Measurements from ENCODE around the gene SLMAP.

The SLMAP gene

DNA sequence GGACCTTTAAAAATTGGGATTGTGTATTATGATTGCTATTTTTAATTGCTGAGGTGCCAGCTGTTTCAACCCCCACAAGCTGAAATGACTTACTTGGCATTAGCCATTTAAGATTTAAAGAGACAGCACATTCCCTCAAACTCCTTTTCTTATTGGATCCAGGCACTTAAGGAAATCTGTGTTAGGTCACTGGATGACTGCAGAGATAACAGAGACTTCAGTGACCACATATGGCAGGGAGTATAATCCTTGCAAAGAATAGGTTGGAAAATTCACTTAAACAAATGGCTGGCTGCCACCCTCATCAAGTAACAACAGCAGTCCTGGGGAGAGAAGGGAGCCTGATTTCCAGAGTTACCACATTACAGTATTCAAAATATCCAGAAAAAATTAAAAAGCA is 66.6 kb downstream of the SLMAP start:
- H3K4me3 ChIP-seq: no peak overlapping the region
- H3K4me1 ChIP-seq: peaks cover 8 to 37% (median 23%) of the 10 kb centered on the region in 10 experiments; a peak in 19 of 20 replicates
- no peak overlapping the region for H3K9ac ChIP-seq
- peaks cover 33 to 91% (median 77%) of the 10 kb centered on the region in 11 experiments; a peak in 21 of 22 replicates for H4K20me1 ChIP-seq
- H3K27me3 ChIP-seq: no peaks in the 10 kb centered on the region
- no peak overlapping the region for H3K27ac ChIP-seq
- no peaks in the 10 kb centered on the region for H3K9me3 ChIP-seq (replicated peaks in 1 of 11)
- H3K36me3 ChIP-seq: peaks cover 0 to 10% (median 0%) of the 10 kb centered on the region in 11 experiments; a peak in 5 of 22 replicates
- no peak for TF ChIP-seq Cebpa-rat (IDR thresholded peaks at IDR 0.05)
- no peak overlapping the region for H3K4me2 ChIP-seq

DNA sequence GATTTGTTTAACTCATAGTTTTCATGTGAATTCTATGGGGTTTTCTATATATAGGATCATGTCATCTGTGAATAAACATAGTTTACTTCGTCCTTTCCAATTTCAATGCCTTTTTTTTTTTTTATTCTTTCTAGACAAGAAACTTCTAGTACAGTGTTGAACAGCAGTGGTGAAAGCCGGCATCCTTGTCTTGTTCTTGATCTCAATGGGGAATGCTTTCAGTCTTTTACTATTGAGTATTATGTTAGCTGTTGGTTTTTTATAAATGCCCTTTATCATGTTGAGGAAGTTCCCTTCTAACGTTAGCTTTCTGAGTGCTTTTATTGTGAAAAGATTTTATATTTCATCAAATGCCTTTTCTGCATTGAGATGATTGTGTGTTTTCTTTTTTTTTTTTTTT is 69.0 kb downstream of the SLMAP start:
- Histone ChIP-seq H3K9me3 (replicated peaks in 1 of 11) (no peaks in the 10 kb centered on the region), H3K4me2 (no peak overlapping the region), H3K36me3 (peaks cover 0 to 17% (median 4%) of the 10 kb centered on the region in 11 experiments; a peak in 7 of 22 replicates), H3K9ac (no peak overlapping the region), H3K27ac (no peak overlapping the region), H3K4me3 (no peak overlapping the region), H4K20me1 (peaks cover 45 to 92% (median 68%) of the 10 kb centered on the region in 11 experiments; a peak in 21 of 22 replicates), H3K4me1 (peaks cover 8 to 37% (median 23%) of the 10 kb centered on the region in 10 experiments; a peak in 19 of 20 replicates), H3K27me3 (no peaks in the 10 kb centered on the region)
- TF ChIP-seq Cebpa-rat (IDR thresholded peaks at IDR 0.05): no peak

- Histone ChIP-seq H3K27me3 (no peaks in the 10 kb centered on the region), H4K20me1 (peaks cover 38 to 87% (median 61%) of the 10 kb centered on the region in 11 experiments; a peak in 20 of 22 replicates), H3K27ac (no peak overlapping the region), H3K36me3 (peaks cover 1 to 25% (median 11%) of the 10 kb centered on the region in 11 experiments; a peak in 15 of 22 replicates), H3K4me3 (no peak overlapping the region), H3K4me2 (peak overlapping the region in 10 of 11 experiments; percentile 5 to 70 (median 51); a peak in 17 of 22 replicates), H3K4me1 (peaks cover 8 to 26% (median 15%) of the 10 kb centered on the region in 10 experiments; a peak in 19 of 20 replicates), H3K9ac (peak overlapping the region in 4 of 11 experiments; percentile 15 to 40 (median 30); a peak in 2 of 22 replicates), H3K9me3 (replicated peaks in 1 of 11) (no peaks in the 10 kb centered on the region)
- no peak for TF ChIP-seq Cebpa-rat (IDR thresholded peaks at IDR 0.05)
Observed at GRCh38 chr3:57826245-57826951, 70.3 kb downstream of the SLMAP start.

- Histone ChIP-seq H3K4me3 (no peak overlapping the region), H3K9me3 (replicated peaks in 1 of 11) (no peaks in the 10 kb centered on the region), H3K4me1 (peaks cover 7 to 20% (median 13%) of the 10 kb centered on the region in 10 experiments; a peak in 19 of 20 replicates), H3K4me2 (peak overlapping the region in 9 of 11 experiments; percentile 26 to 70 (median 54); a peak in 16 of 22 replicates), H3K27ac (no peak overlapping the region), H3K27me3 (no peaks in the 10 kb centered on the region), H4K20me1 (peaks cover 37 to 79% (median 54%) of the 10 kb centered on the region in 11 experiments; a peak in 20 of 22 replicates), H3K9ac (peak overlapping the region in 2 of 11 experiments; percentile 15 to 39; a peak in 1 of 22 replicates), H3K36me3 (peaks cover 9 to 32% (median 18%) of the 10 kb centered on the region in 11 experiments; a peak in 21 of 22 replicates)
- no peak for TF ChIP-seq Cebpa-rat (IDR thresholded peaks at IDR 0.05)
Observed at GRCh38 chr3:57826952-57827723, 71.0 kb downstream of the SLMAP start.

- H3K4me1 ChIP-seq: peaks cover 7 to 20% (median 13%) of the 10 kb centered on the region in 10 experiments; a peak in 19 of 20 replicates
Observed at GRCh38 chr3:57827757-57828156, 71.6 kb downstream of the SLMAP start.

GRCh38 chr3:57832486-57832885 is 76.4 kb downstream of the SLMAP start:
- no peak for TF ChIP-seq Cebpa-rat (IDR thresholded peaks at IDR 0.05)
- no peak overlapping the region for H3K27ac ChIP-seq
- H3K4me3 ChIP-seq: no peak overlapping the region
- H3K4me2 ChIP-seq: no peak overlapping the region
- H3K36me3 ChIP-seq: peaks cover 36 to 68% (median 52%) of the 10 kb centered on the region in 11 experiments
- H3K4me1 ChIP-seq: no peaks in the 10 kb centered on the region
- H3K27me3 ChIP-seq: no peaks in the 10 kb centered on the region
- peaks cover 13 to 45% (median 20%) of the 10 kb centered on the region in 11 experiments; a peak in 18 of 22 replicates for H4K20me1 ChIP-seq
- no peak overlapping the region for H3K9ac ChIP-seq
- 0 out of 22 replicates have a peak, but pooled peaks cover 0 to 6% (median 0%) of the 10 kb centered on the region in 11 experiments for H3K9me3 ChIP-seq (replicated peaks in 1 of 11)

More at GRCh38 chr3:57827757-57828156, 71.6 kb downstream of the SLMAP start:
- Histone ChIP-seq H4K20me1 (peaks cover 33 to 76% (median 48%) of the 10 kb centered on the region in 11 experiments; a peak in 20 of 22 replicates), H3K9me3 (replicated peaks in 1 of 11) (no peaks in the 10 kb centered on the region), H3K27ac (no peak overlapping the region), H3K4me3 (no peak overlapping the region), H3K4me2 (no peak overlapping the region), H3K9ac (no peak overlapping the region), H3K27me3 (no peaks in the 10 kb centered on the region), H3K36me3 (peaks cover 15 to 35% (median 24%) of the 10 kb centered on the region in 11 experiments)
- TF ChIP-seq Cebpa-rat (IDR thresholded peaks at IDR 0.05): no peak

- H3K4me1 ChIP-seq: no peaks in the 10 kb centered on the region
- no peak overlapping the region for H3K4me3 ChIP-seq
- H3K27ac ChIP-seq: no peak overlapping the region
- peaks cover 36 to 72% (median 48%) of the 10 kb centered on the region in 11 experiments for H3K36me3 ChIP-seq
- H3K27me3 ChIP-seq: no peaks in the 10 kb centered on the region
- TF ChIP-seq Cebpa-rat (IDR thresholded peaks at IDR 0.05): no peak
- peaks cover 8 to 45% (median 19%) of the 10 kb centered on the region in 11 experiments; a peak in 18 of 22 replicates for H4K20me1 ChIP-seq
- H3K9ac ChIP-seq: no peak overlapping the region
- H3K9me3 ChIP-seq (replicated peaks in 1 of 11): 0 out of 22 replicates have a peak, but pooled peaks cover 0 to 6% (median 0%) of the 10 kb centered on the region in 11 experiments
- H3K4me2 ChIP-seq: no peak overlapping the region
Observed at GRCh38 chr3:57832900-57833313, 76.8 kb downstream of the SLMAP start.

DNA sequence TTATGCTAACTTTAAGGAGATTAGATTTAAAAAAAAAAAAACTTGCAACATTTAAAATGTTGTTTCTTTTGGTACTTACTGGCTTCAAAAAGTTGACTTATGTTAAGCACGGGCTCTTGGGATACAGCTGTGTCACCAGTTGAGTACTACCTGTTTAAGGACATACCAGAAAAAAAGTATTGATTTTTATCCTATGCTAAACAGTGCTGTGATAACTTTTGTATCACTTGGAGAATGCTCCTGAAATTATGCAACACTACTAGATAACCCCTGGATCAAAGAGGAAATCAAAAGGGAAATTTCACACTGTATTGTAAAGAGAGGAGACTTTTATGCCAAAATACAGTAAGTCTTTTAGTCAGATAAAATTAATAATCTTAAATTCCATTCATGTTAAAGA is 77.7 kb downstream of the SLMAP start:
- TF ChIP-seq Cebpa-rat (IDR thresholded peaks at IDR 0.05): no peak
- H3K27ac ChIP-seq: no peak overlapping the region
- H4K20me1 ChIP-seq: peaks cover 6 to 40% (median 17%) of the 10 kb centered on the region in 11 experiments; a peak in 17 of 22 replicates
- H3K4me3 ChIP-seq: no peak overlapping the region
- H3K4me2 ChIP-seq: no peak overlapping the region
- no peaks in the 10 kb centered on the region for H3K4me1 ChIP-seq
- H3K36me3 ChIP-seq: peaks cover 36 to 79% (median 48%) of the 10 kb centered on the region in 11 experiments
- no peak overlapping the region for H3K9ac ChIP-seq
- H3K27me3 ChIP-seq: no peaks in the 10 kb centered on the region
- 0 out of 22 replicates have a peak, but pooled peaks cover 0 to 6% (median 0%) of the 10 kb centered on the region in 11 experiments for H3K9me3 ChIP-seq (replicated peaks in 1 of 11)

Data from BLaER1 treated with 17β-estradiol and CSF1 and Interleukin-3, amounts not matched to agents 10 nM and 100 nM (cell line).